CD14-positive monocyte (primary cell): ENCODE data around the gene HOXD8. TPM values are rescaled to one million over a fixed set of nuclear protein-coding genes. Genes with fewer than 3 reads are reported as not detected.

Source experiments
- DNase-seq, 3 donors: peaks; one replicate each; pipeline ENCODE4 v3.0.0-alpha.2; 2011 to 2022
- H2AFZ ChIP-seq: 2 replicates; pipeline ENCODE4 v1.6.0; 2012; ENCODE audit warnings: mild to moderate bottlenecking, low read depth, low read length, inconsistent platforms; ENCODE audit not compliant: insufficient read depth, poor library complexity, severe bottlenecking
- H3K27ac ChIP-seq, 2 donors: 1 replicate in 1 of 2; 2 replicates in 1 of 2; pipeline ENCODE4 v1.5.1; 2012 to 2013; ENCODE audit warnings: low read length in 2 of 2, control low read depth in 1 of 2, inconsistent platforms in 1 of 2, low read depth in 1 of 2, mild to moderate bottlenecking in 1 of 2
- H3K27me3 ChIP-seq, 2 donors: one replicate each; pipeline versions ENCODE4 v1.6.0 to v1.6.1; 2011 to 2013; ENCODE audit warnings: low read length in 2 of 2; ENCODE audit not compliant: control insufficient read depth in 2 of 2, insufficient read depth in 2 of 2
- H3K36me3 ChIP-seq, 2 donors: replicated peaks in 1 of 2; 1 replicate in 1 of 2; 2 replicates in 1 of 2; pipeline versions ENCODE4 v1.5.1 to v1.6.1; 2012 to 2013; ENCODE audit warnings: low read length in 2 of 2, control low read depth in 1 of 2, inconsistent platforms in 1 of 2, mild to moderate bottlenecking in 1 of 2; ENCODE audit not compliant: insufficient read depth in 2 of 2, control insufficient read depth in 1 of 2
- H3K4me1 ChIP-seq, 2 donors: 1 replicate in 1 of 2; 2 replicates in 1 of 2; pipeline versions ENCODE4 v1.5.1 to v1.6.1; 2012 to 2013; ENCODE audit warnings: low read length in 2 of 2, control low read depth in 1 of 2, inconsistent platforms in 1 of 2, mild to moderate bottlenecking in 1 of 2, moderate library complexity in 1 of 2; ENCODE audit not compliant: insufficient read depth in 2 of 2, control insufficient read depth in 1 of 2
- H3K4me2 ChIP-seq: replicated peaks from 2 replicates; pipeline ENCODE3; 2012; ENCODE audit warnings: low read length, moderate library complexity, mild to moderate bottlenecking; ENCODE audit not compliant: poor library complexity, severe bottlenecking; ENCODE audit errors: extremely low read depth
- H3K4me3 ChIP-seq, 3 experiments: fragments of 200-600 bp in 1 of 3; sonication (generic) in 1 of 3; replicated peaks in 1 of 3; 1 replicate in 2 of 3; 2 replicates in 1 of 3; pipeline ENCODE4 v1.5.1; 2011 to 2013; ENCODE audit warnings: low read length in 3 of 3, mild to moderate bottlenecking in 3 of 3, control low read depth in 2 of 3, low read depth in 2 of 3, inconsistent platforms in 1 of 3, moderate library complexity in 1 of 3
- H3K79me2 ChIP-seq: 2 replicates; pipeline ENCODE4 v1.6.0; 2012; ENCODE audit warnings: mild to moderate bottlenecking, control low read depth, inconsistent platforms, low read length, moderate library complexity; ENCODE audit not compliant: insufficient read depth
- H3K9ac ChIP-seq: 2 replicates; pipeline ENCODE4 v1.6.0; 2017; ENCODE audit warnings: low read length, mild to moderate bottlenecking; ENCODE audit not compliant: insufficient read depth, poor library complexity, severe bottlenecking
- H3K9me3 ChIP-seq, 2 donors: replicated peaks in 1 of 2; 1 replicate in 1 of 2; 2 replicates in 1 of 2; pipeline versions ENCODE4 v1.5.1 to v1.6.1; 2012 to 2013; ENCODE audit warnings: low read length in 2 of 2, control low read depth in 1 of 2; ENCODE audit not compliant: control insufficient read depth in 1 of 2, insufficient read depth in 1 of 2
- H4K20me1 ChIP-seq: 2 replicates; pipeline ENCODE4 v1.6.0; 2012; ENCODE audit warnings: mild to moderate bottlenecking, low read length, control low read depth, moderate library complexity; ENCODE audit not compliant: insufficient read depth
- H3K27ac Mint-ChIP-seq, 7 donors: one replicate each; pipeline ENCODE4 v1.8.0; 2020; ENCODE audit warnings: mild to moderate bottlenecking in 7 of 7, mixed read lengths in 7 of 7, moderate library complexity in 6 of 7, inconsistent platforms in 2 of 7
- H3K27me3 Mint-ChIP-seq, 3 donors: one replicate each; pipeline ENCODE4 v1.8.0; 2021 to 2022; ENCODE audit warnings: low read depth in 3 of 3, mild to moderate bottlenecking in 3 of 3, mixed read lengths in 3 of 3, moderate library complexity in 3 of 3, inconsistent platforms in 1 of 3
- H3K36me3 Mint-ChIP-seq, 2 donors: one replicate each; pipeline ENCODE4 v1.8.0; 2020; ENCODE audit warnings: mixed read lengths in 2 of 2, inconsistent platforms in 1 of 2, mild to moderate bottlenecking in 1 of 2
- H3K4me1 Mint-ChIP-seq: one replicate; pipeline ENCODE4 v1.8.0; 2020; ENCODE audit warnings: mild to moderate bottlenecking, mixed read lengths
- H3K4me3 Mint-ChIP-seq, 2 donors: one replicate each; pipeline ENCODE4 v1.8.0; 2020; ENCODE audit warnings: mild to moderate bottlenecking in 2 of 2, mixed read lengths in 2 of 2, moderate library complexity in 1 of 2
- H3K9me3 Mint-ChIP-seq, 7 donors: one replicate each; pipeline ENCODE4 v1.8.0; 2020 to 2022; ENCODE audit warnings: mixed read lengths in 7 of 7, mild to moderate bottlenecking in 6 of 7, moderate library complexity in 6 of 7, inconsistent platforms in 2 of 7
- WGBS: methylation state at CpG from one replicate; pipeline ENCODE4 v1.1.5; 2013; ENCODE audit warnings: missing lambda C conversion rate; ENCODE audit not compliant: insufficient coverage; 5-methylcytosine and 5-hydroxymethylcytosine counted together
- intact Hi-C, 2 donors: fragments of 100-400 bp; cut with micrococcal nuclease; formaldehyde crosslinking; loops; one replicate each; pipeline versions ENCODE4 v1.15.0 to v1.15.1; 2023
- polyA plus RNA-seq, 3 donors: library from polyadenylated mRNA; depleted of rRNA in 1 of 3; unstranded in 2 of 3; stranded (reverse) in 1 of 3; fragments of 300-500 nt in 2 of 3; fragments of >200 nt in 1 of 3; fragmentation: Illumina TruSeq in 2 of 3; gene quantifications; 1 replicate in 2 of 3; 2 replicates in 1 of 3; pipeline ENCODE4 v1.2.3, GENCODE V29; 2012 to 2021
- TF ChIP-seq, protein P1 (sequence below): fragments of 200-600 bp; IDR thresholded peaks from one replicate; pipeline ENCODE4 v1.8.0; 2022; ENCODE audit warnings: antibody characterized with exemption, mild to moderate bottlenecking

The HOXD8 gene
- polyA plus RNA-seq, 3 donors, result not detected

DNA sequence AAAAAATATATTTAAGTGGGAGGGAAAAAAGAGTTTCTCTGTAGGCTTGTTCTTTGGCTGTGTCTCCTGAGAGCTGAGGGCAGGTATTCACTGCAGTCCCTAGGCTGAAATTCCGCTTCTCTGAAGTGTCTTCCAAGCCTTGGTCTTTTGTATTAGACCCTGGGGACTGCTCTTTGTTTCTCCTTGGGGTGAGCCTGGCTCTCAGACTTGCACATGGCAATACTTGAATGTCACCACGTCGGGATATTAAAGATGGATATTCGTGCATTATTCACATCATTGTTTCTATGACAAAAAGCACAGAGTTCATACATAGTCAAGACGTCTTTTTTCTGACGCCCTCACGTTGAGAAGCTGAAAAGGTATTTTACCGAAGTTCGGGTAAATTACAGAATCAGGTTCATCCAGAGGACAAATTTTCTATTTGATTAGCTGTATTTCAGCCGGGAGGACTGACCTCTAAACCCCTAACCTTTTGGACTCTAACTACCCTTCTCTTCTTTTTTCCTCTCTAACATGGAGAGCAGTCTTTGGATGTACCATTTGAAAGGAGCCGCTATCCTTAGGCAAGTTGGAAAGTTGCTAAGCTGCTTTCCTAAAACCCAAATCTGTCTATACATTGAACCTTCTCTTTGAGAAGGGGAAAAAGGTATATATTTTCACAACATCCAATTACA lies 25.2 kb downstream of the HOXD8 start:
- H3K36me3 ChIP-seq, result no peaks in the 10 kb centered on the region
- Mint-ChIP-seq H3K9me3 (peaks cover 0 to 34% (median 11%) of the 10 kb centered on the region in 7 donors), H3K27me3 (peaks cover 92 to 100% (median 96%) of the 10 kb centered on the region in 3 donors), H3K4me1 (peaks cover 10% of the 10 kb centered on the region), H3K27ac (no peak overlapping the region), H3K36me3 (peaks cover 0 to 4% of the 10 kb centered on the region in 2 donors), H3K4me3 (peak overlapping the region in 1 of 2 donors; percentile 72)
- no peak overlapping the region for H3K4me2 ChIP-seq
- no peak overlapping the region for H3K9ac ChIP-seq
- H3K27me3 ChIP-seq, result peaks cover 91 to 100% of the 10 kb centered on the region in 2 donors
- H3K4me1 ChIP-seq, result no peaks in the 10 kb centered on the region
- H3K4me3 ChIP-seq, result no peak overlapping the region
- H3K9me3 ChIP-seq, result peaks cover 0 to 49% of the 10 kb centered on the region in 2 donors
- H3K27ac ChIP-seq, result no peak overlapping the region
- no peaks in the 10 kb centered on the region for H4K20me1 ChIP-seq
- intact Hi-C loops, result no loop called here
- no peaks in the 10 kb centered on the region for H3K79me2 ChIP-seq
- WGBS, result 46% methylated on average over 9 of the region's 11 CpGs
- TF ChIP-seq, protein P1, sequence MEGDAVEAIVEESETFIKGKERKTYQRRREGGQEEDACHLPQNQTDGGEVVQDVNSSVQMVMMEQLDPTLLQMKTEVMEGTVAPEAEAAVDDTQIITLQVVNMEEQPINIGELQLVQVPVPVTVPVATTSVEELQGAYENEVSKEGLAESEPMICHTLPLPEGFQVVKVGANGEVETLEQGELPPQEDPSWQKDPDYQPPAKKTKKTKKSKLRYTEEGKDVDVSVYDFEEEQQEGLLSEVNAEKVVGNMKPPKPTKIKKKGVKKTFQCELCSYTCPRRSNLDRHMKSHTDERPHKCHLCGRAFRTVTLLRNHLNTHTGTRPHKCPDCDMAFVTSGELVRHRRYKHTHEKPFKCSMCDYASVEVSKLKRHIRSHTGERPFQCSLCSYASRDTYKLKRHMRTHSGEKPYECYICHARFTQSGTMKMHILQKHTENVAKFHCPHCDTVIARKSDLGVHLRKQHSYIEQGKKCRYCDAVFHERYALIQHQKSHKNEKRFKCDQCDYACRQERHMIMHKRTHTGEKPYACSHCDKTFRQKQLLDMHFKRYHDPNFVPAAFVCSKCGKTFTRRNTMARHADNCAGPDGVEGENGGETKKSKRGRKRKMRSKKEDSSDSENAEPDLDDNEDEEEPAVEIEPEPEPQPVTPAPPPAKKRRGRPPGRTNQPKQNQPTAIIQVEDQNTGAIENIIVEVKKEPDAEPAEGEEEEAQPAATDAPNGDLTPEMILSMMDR, result no peak
- H2AFZ ChIP-seq, result no peak overlapping the region
- DNase-seq, result no peak

DNA sequence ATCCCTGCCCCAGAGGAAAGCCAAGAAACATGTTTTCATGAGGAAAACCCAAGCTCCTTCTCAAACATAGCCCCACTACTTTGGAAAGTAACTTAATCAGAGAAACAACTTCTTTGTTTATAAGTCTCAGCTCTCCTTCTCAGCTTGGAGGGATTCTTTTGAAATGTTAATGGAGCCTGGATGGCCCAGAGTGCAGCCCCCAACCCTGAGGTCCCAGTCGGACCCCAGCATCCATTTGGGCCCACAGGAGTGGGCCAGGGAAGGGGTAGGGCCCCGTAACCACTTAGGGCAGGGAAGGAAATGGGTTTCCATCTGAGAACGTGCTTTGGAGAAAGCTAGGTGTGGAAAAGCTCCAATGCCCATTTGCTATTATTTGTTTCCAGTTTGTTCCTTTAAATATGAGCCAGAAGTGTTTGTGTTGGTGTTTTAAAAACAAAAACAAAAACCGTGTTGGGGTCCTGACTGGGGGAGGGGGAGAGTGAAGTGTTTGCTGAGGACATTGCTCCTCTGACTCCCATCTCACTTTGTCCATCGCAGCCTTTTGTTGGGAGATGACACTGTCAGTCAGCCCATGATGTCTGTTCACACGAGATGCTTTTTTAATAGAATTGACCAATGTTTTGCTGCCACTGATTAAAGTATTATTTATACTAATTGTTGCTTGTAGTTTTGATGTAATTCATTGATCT lies 26.0 kb downstream of the HOXD8 start:
- H4K20me1 ChIP-seq, result no peaks in the 10 kb centered on the region
- H3K79me2 ChIP-seq, result no peaks in the 10 kb centered on the region
- Mint-ChIP-seq H3K9me3 (peaks cover 0 to 34% (median 12%) of the 10 kb centered on the region in 7 donors), H3K36me3 (peaks cover 0 to 4% of the 10 kb centered on the region in 2 donors), H3K27me3 (peaks cover 92 to 100% (median 96%) of the 10 kb centered on the region in 3 donors), H3K4me1 (peaks cover 12% of the 10 kb centered on the region), H3K27ac (no peak overlapping the region), H3K4me3 (peak overlapping the region in 1 of 2 donors; percentile 72)
- no peaks in the 10 kb centered on the region for H3K4me1 ChIP-seq
- no peaks in the 10 kb centered on the region for H3K36me3 ChIP-seq
- H3K27ac ChIP-seq, result no peak overlapping the region
- no peak for DNase-seq
- H3K4me3 ChIP-seq, result no peak overlapping the region
- no peak overlapping the region for H2AFZ ChIP-seq
- H3K4me2 ChIP-seq, result no peak overlapping the region
- peaks cover 91 to 100% of the 10 kb centered on the region in 2 donors for H3K27me3 ChIP-seq
- H3K9me3 ChIP-seq, result peaks cover 0 to 41% of the 10 kb centered on the region in 2 donors
- TF ChIP-seq, protein P1, result no peak
- intact Hi-C loops, result no loop called here
- whole genome bisulfite sequencing, result 11% methylated on average over 2 of the region's 6 CpGs
- H3K9ac ChIP-seq, result no peak overlapping the region
